ENCODE results near the gene TOMM20.
"Not testable (repeated sequence)": the region's sequence is repeated elsewhere in the genome, so short reads cannot be mapped to it uniquely, and the experiment has no call there.

Gene TOMM20

GRCh38 chr1:235079443-235080296 is 49.0 kb downstream of the TOMM20 start:
- DNase-seq (ENCODE audit: low read depth in 2 of 2): no peak

DNA sequence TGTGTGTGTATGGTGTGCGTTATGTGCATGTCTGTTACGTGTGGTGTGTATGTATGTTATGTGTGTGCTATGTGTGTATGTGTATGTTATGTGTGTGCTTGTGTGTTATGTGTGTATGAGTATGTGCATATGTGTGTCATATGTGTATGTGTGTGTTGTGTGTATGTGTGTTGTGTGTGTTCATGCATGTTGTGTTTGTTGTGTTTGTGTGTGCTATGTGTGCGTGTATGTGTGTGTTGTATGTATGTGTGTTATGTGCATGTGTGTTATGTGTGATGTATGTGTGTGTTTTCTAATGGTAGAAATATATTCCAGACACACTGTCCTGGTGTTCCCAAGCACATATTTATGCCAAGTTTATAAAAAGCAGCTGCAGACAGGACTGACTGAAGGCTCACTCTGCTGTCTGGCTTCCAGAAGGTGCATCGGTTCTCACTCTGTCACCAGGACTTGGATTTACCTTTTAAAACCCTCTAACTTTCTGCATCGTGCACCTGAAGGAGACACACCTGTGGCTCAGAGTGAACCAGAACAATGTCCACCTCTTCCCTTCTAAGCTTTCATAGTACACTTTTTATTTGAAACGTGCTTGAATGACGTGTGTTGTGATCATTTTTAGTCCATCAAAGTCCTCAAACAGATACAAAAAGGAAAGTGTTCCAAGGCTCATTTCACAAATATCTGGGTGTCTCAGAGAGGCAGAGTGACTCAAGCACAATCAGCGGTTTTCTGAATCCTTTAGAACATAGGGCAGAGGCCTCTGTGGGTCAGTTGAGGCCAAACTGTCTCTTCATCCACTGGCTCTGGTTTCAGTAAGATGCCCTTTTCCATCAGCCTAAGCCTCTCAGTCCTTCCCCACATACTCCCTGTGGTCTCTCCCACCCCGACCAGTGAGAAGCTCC is 49.9 kb downstream of the TOMM20 start:
- DNase-seq (ENCODE audit: low read depth in 2 of 2): no peak

- peak; percentile 27 to 49 for DNase-seq (ENCODE audit: low read depth in 2 of 2)
Measured at GRCh38 chr1:235077571-235078479, 50.8 kb downstream of the TOMM20 start.

DNA sequence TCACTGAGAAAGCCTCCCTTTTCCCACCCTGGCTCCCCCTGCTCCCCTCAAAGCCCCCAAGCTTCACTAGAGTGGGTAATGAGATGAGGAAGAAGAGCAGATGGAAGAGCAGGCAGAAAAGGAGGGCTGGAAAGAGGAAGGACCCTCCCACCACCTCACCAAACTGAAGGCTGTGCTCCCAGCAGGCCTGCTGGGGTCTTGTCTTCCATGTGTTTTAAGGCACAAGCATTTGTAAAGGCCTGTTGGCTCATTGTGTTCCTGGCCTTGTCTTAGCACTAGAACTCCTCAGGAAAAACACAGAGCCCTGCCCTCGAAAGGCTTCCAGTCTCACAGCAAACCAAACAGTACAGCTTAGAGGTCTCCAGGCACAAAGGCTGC is 51.5 kb downstream of the TOMM20 start:
- no peak for DNase-seq (ENCODE audit: low read depth in 2 of 2)

DNA sequence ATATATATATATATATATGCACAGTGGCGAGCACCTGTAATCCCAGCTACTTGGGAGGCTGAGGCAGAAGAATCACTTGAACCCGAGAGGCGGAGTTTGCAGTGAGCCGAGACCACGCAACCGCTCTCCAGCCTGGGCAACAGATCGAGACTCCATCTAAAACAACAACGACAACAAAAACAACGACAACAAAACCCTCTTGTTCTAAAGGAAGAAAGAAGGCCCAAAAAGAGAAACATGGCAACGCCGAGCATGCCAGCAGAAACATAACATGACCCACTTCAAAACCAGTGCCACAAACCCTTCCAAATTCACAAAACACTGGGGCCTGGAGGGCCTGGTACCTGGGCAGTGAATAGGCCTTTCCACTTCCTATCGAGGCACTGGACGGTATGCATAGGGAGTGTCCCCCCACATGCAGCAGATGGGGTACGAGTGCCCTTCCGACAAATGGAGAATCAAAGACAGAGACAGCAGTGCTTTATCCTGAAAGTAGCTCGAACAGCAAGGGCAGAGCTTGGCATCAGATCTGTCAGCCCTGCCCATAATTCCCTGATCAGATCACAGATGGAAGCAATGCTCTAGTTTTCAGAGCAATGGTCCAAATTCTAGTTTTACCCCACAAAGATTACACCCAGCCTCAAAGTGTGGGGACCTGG is 52.0 kb downstream of the TOMM20 start:
- DNase-seq (ENCODE audit: low read depth in 2 of 2): no peak

- peak; percentile 32 to 43 for DNase-seq (ENCODE audit: low read depth in 2 of 2)
Measured at GRCh38 chr1:235075777-235076308, 52.8 kb downstream of the TOMM20 start.

- peak; percentile 55 to 81 for DNase-seq (ENCODE audit: low read depth in 2 of 2)
Measured at GRCh38 chr1:235075048-235075776, 53.4 kb downstream of the TOMM20 start.

GRCh38 chr1:235074523-235075047 is 54.1 kb downstream of the TOMM20 start:
- DNase-seq (ENCODE audit: low read depth in 2 of 2): peak; percentile 47 to 56

DNA sequence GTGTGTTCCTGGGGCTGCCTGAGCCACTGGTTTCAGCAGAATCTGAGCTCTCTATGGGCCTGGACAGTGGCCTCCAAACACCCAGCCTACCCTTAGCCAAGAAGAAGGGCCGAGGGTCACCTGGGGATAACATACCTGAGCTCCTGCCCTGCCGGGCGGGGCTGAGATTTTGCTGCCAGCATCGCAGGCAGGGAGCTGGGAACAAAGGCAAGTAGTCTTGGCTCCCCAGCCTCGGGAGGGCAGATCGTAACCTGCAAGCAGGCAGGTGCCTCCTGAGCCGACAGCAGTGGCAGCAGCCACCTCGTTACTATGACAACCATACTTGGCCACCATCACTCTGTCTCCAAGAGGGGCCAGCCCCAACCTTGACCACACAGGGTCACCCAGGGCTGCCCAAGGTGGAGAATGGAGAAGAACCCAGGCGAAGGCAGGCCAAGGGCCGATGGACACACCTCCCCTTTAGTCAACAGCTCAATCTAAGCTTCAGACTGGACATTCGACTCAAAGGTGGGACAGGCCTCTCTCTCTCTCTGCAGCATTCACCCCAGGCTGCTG is 54.6 kb downstream of the TOMM20 start:
- DNase-seq (ENCODE audit: low read depth in 2 of 2): no peak

GRCh38 chr1:235073331-235073967 is 55.2 kb downstream of the TOMM20 start:
- no peak for DNase-seq (ENCODE audit: low read depth in 2 of 2)

DNA sequence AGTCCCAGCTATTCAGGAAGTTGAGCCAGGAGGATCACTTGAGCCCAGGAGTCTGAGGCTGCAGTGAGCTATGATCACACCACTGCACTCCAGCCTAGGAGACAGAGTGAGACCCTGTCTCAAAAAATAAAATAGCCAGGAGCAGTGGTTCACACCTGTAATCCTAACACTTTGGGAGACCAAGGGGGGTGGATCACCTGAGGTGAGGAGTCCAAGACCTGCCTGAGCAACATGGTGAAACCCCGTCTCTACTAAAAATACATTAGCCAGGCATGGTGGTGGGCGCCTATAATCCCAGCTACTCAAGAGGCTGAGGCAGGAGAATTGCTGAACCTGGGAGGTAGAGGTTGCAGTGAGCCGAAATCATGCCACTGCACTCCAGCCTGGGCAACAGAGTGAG is 56.1 kb downstream of the TOMM20 start:
- DNase-seq (ENCODE audit: low read depth in 2 of 2): not testable (repeated sequence)

GRCh38 chr1:235072096-235072495 is 56.5 kb downstream of the TOMM20 start:
- DNase-seq (ENCODE audit: low read depth in 2 of 2): no peak

GRCh38 chr1:235070819-235071218 is 57.8 kb downstream of the TOMM20 start:
- no peak for DNase-seq (ENCODE audit: low read depth in 2 of 2)

DNA sequence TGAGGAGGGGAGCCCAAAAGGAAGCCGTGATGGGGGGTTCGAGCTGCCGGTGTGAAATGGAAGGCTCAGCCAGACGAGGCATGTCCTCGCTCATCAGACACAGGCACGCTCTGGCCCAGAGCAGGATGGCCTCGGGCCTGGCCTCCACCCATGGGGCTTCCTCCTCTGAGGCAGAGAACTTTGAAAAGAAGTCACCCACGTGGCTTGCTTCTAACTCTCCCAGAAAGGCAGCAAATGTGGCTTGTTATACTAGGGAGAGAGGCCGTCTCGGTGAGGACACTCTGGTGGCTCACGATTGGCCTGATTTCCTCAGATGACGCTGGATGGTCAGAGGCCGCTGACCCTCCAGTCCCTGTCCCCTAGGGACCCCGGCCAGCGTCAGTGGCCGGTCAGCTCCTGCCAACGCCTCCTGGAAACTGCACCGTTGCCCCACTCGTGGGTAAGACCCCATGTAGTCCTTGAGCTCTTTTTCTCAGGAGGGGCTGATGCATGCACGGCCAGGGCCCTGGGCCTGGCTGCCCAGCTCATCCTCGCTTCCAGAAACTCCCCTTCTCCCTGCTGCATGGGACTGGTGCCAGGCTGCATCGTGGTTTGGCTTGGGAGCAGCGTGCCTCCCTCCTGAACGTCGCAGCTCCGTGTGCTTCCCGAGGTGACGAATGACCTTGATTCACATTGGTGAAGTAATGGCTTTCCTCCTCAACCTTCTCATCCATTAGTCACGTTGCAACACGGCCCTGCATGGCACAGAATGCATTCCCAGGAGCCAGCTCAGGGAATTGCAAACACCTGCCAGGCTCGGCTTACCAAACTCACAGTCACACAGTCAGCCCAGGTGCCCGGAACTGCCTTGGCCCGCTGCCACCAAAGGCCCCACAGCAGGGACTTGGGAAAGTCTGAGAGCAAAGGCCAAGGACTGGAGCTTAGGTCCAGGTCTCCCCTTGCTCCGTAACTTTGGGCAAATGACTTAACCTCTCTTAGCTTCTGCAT is 58.8 kb downstream of the TOMM20 start:
- DNase-seq (ENCODE audit: low read depth in 2 of 2): no peak

- no peak for DNase-seq (ENCODE audit: low read depth in 2 of 2)
Measured at GRCh38 chr1:235069176-235069575, 59.5 kb downstream of the TOMM20 start.

DNA sequence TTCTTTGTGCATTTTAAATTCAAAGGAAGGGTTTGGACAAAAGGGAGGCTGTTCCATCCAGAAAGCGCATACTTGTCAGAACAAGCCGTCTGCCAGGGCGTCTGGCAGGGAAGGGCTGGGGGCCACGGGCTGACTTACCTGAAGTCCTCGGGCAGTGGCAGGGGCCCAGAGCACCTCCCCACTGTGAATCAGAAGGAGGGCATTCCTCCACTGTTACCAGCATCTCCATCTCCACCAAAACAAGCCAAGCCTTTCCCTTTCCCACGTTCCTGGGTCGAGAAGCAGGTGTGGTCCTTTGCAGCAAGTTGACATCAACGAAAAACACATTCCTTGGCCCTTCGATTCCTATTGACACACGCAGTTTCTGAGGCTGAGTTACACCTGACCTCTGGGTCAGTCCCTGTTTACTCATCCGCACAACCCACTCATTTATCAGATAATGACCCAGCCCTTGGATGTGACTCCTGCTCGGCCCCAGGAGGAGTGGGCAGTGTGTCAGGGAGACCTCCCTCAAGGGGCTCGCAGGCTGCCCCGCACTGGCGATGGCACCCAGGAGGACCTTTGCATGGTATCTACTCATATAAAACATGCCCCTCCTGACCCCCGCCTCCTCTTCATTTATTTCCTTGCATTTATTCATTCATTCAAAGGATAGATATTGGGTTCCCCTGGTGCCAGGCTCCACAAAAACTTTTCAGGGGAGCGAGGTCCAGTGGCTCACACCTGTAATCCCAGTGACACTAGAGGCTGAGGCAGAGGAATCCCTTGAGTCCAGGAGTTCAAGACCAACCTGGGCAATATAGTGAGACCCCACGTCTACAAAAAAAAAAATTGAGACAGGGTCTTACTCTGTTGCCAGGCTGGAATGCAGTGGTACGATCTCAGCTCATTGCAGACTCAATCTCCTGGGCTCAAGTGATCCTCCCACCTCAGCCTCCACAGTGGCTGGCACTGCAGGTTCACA is 60.2 kb downstream of the TOMM20 start:
- no peak for DNase-seq (ENCODE audit: low read depth in 2 of 2)

Measured in stimulated activated CD4-positive, alpha-beta T cell treated with anti-CD3 and anti-CD28 coated beads, Interleukin-4, amount 100 ng/mL, for 48 hours (primary cell).